H4 (cell line): ENCODE results near the gene COPS2. TPM values are rescaled to one million over a fixed set of nuclear protein-coding genes. Genes with fewer than 3 reads are reported as not detected.

Experiments used
- DNase-seq: peaks from one replicate; pipeline ENCODE4 v3.0.0-alpha.2; 2015; ENCODE audit warnings: low spot score
- total RNA-seq: library from RNA; depleted of rRNA; stranded (reverse); fragments of >200 nt; shearing (Covaris generic); gene quantifications from 2 replicates; pipeline ENCODE4 v1.2.3, GENCODE V29; 2014

The COPS2 gene
- total RNA-seq, 1 experiment from 2014 or later: 61.5 TPM

GRCh38 chr15:49155834-49156627, 632 bp upstream of the COPS2 start:
- DNase-seq: no peak

- peak; percentile 6 for DNase-seq
Measured at GRCh38 chr15:49154799-49155109, 645 bp downstream of the COPS2 start.

GRCh38 chr15:49154359-49154758, 1.0 kb downstream of the COPS2 start:
- no peak for DNase-seq

- no peak for DNase-seq
Measured at GRCh38 chr15:49152552-49153312, 2.7 kb downstream of the COPS2 start.

GRCh38 chr15:49151831-49152230, 3.6 kb downstream of the COPS2 start:
- no peak for DNase-seq

GRCh38 chr15:49148727-49149126, 6.7 kb downstream of the COPS2 start:
- DNase-seq: no peak

GRCh38 chr15:49148298-49148697, 7.1 kb downstream of the COPS2 start:
- DNase-seq: no peak

- peak; percentile 31 for DNase-seq
Measured at GRCh38 chr15:49145651-49146609, 9.5 kb downstream of the COPS2 start.

- no peak for DNase-seq
Measured at GRCh38 chr15:49137861-49138260, 17.5 kb downstream of the COPS2 start.

- no peak for DNase-seq
Measured at GRCh38 chr15:49135911-49136310, 19.5 kb downstream of the COPS2 start.

GRCh38 chr15:49135342-49135857, 20.0 kb downstream of the COPS2 start:
- DNase-seq: no peak

GRCh38 chr15:49134683-49135341, 20.6 kb downstream of the COPS2 start:
- DNase-seq: no peak

- DNase-seq: no peak
Measured at GRCh38 chr15:49131403-49131802, 24.0 kb downstream of the COPS2 start.

- no peak for DNase-seq
Measured at GRCh38 chr15:49124371-49124770, 31.0 kb downstream of the COPS2 start.

GRCh38 chr15:49122541-49123062, 32.8 kb downstream of the COPS2 start:
- DNase-seq: no peak

- DNase-seq: no peak
Measured at GRCh38 chr15:49121901-49122300, 33.5 kb downstream of the COPS2 start.

- no peak for DNase-seq
Measured at GRCh38 chr15:49120832-49121231, 34.6 kb downstream of the COPS2 start.

- DNase-seq: no peak
Measured at GRCh38 chr15:49116108-49116857, 39.1 kb downstream of the COPS2 start.

- no peak for DNase-seq
Measured at GRCh38 chr15:49115062-49115461, 40.3 kb downstream of the COPS2 start.
